Measurements from ENCODE around the gene TRIM33. TPM values are rescaled to one million over a fixed set of nuclear protein-coding genes. Genes with fewer than 3 reads are reported as not detected.

Gene TRIM33
- total and polyA plus RNA-seq, 2 of the 13 experiments (the other 11 are each of a cell fraction or from before 2014, with no cell fraction given) = 35.5 to 42.2 TPM

- TF ChIP-seq ZBTB40 (IDR thresholded peaks at IDR 0.05) = no peak
- no peak for TF ChIP-seq ZBTB40 (CRISPR knock-in tag; IDR thresholded peaks at IDR 0.05)
- no peak for TF ChIP-seq ZNF678 (CRISPR knock-in tag; IDR thresholded peaks at IDR 0.05)
- no peak for TF ChIP-seq ZBTB20 (CRISPR knock-in tag; IDR thresholded peaks at IDR 0.05; ENCODE audit: borderline replicate concordance, low read depth)
- TF ChIP-seq ZNF496 (CRISPR knock-in tag; IDR thresholded peaks at IDR 0.05; ENCODE audit: insufficient replicate concordance) = no peak
- no peak for TF ChIP-seq PAXIP1 (CRISPR knock-in tag; conservative IDR thresholded peaks at IDR 0.05)
- TF ChIP-seq AHDC1 (CRISPR knock-in tag; IDR thresholded peaks at IDR 0.05; ENCODE audit: borderline replicate concordance) = no peak
- TF ChIP-seq TGIF2 (CRISPR knock-in tag; IDR thresholded peaks at IDR 0.05) = no peak
- TF ChIP-seq GLMP (CRISPR knock-in tag; IDR thresholded peaks at IDR 0.05; ENCODE audit: borderline replicate concordance) = no peak
Measured at GRCh38 chr1:114437812-114438211, 73.2 kb downstream of the TRIM33 start (continued).
